HPDE6-E6E7 (cell line): ENCODE measurements around the gene PPP1R14C.
"Not testable (repeated sequence)": the region's sequence is repeated elsewhere in the genome, so short reads cannot be mapped to it uniquely, and the experiment has no call there.

Source experiments
- DNase-seq: peaks from one replicate; pipeline ENCODE4 v3.0.0; 2011; ENCODE audit warnings: missing footprints; ENCODE audit errors: extremely low spot score

The PPP1R14C gene

DNA sequence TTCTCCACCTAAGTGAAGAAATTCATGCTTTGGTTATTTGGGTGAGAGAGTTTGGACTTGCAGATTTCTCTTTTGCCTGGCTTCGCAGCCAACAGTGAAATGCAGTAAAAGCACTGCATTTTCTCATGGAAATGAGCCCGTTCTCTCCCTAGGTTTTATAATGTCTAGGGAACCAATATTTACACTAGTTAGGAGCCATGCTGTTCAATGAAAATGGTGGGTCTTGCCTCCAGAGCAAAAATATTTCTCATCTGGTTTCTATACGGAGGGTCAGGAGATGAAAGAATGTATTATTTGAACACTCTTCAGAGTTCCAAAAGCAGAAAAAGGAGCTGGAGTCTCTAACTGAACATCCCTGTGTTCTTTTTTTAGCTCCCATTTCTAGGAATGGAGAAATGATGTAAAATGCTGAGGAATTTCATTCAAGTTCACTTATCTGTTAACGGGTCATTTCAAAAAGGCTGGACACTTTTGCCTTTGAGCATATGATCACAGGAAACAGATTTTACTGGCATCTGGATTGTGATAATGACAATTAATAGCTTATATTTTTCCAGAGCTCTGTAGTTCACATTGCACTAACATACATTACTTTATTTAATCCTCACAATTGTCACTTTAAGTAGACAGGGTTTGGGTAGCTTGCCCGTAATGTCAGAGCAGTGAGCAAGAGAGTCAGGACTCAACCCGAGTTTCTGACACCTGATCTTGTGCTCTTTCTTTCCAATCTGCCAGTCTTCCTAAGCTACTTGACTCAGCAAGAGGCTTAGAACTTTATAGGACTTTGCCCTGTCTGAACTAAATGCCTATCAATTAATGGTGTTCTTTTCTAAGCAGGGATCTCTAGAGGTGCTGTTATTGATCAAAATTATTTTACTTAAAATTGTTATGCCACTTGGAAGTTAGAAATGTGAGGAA, 78.0 kb downstream of the PPP1R14C start:
- no peak for DNase-seq

DNA sequence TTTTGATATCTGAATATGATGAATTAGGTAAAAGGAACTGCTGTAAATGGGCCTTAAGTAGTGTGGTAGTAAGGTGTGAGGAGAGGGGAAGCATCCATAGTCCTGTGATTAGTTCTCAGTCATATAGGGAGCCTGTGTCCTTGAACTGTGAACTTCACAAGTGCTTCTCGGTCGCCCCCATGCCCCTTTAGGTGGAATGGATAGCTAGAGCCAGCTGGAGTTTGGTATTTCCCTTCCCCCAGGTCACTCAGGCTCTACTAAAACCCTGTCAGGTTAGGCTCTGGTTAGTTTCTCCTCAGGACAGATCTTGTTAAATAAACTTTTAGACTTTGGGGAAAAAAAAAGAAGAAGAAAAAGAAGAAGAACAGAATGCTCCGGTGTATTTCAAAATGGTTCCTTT, 82.0 kb downstream of the PPP1R14C start:
- DNase-seq: no peak

DNA sequence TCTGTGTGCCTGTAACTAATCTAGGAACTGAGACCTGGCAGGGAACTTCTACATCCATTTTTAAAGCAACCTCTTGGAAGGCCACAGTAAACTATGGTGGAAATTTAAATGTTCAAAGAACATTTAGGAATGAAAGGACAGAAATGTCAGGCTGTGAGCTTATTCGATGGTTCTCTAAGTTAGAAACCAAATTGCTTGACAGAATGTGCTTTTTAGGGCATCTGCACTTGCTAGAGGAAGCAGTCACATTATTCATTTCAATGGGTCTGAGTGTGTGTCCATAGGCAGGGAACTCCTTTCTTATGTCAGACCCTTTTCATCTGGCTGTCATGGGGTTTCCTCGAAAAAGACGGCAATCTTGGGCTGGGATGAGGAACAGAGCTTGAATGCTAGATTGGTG, 84.4 kb downstream of the PPP1R14C start:
- DNase-seq: no peak

DNA sequence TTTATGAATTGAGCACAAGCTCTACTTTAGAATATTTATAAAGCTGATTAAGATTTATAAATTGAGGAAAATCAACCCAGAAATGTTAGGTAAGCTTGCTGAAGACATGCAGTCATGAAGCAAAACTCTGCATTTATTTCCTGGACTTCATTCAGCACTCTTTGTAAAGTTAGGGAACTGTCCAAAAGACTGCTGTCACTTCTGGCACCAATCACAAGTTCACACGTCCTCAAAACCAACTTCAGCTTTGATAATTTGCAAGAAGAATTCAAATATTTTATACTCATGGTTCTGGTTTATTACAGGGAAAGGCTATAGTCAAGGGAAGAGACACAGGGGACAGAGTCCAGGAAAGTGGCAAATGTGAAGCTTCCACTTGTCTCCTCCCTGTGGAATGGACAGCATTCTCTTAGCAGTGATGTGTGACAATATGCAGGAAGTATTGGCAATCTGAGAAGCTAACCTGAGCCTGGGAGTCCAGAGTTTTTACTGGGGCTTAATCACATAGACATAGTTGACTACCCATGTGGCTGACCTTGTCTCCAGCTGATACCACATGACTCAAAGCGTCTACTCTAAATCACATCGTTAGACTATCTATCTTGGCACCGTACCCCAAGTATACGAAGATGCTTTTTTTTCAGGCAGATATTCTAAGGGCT, 85.4 kb downstream of the PPP1R14C start:
- DNase-seq: no peak

DNA sequence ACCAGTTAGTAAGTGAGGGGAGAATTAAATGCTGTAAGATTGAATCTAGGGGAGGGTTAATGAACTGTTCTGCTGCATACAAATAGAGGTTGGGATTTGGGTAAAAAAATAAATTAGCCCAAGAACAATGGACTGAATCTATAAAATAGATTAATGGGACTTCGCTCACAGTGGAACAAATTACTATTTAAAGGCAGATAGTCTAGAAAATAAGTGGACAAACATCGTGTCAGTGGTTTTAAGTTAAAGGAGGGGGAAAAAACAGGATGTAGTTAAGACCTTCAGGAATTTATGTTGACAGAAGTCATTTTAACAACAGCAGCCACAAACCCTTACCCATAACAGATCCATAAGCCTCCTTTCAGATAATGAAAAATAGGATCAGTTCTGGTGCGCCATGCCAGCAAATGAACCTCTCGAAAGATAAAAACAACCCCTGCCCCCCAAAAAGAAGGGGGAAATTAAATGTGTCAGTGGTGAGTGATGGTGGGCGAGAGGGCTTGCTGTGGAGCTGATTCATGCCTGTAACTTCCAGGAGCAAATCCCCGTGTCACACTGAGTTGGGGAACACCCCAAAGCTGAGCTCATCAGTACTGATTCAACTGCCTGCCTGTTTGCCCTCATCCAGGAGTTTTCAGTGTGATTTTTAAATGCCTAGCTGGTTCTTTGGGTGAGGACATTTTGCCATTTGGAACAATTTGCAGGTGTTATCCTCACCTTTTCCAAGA, 86.8 kb downstream of the PPP1R14C start:
- DNase-seq: peak; percentile 57

DNA sequence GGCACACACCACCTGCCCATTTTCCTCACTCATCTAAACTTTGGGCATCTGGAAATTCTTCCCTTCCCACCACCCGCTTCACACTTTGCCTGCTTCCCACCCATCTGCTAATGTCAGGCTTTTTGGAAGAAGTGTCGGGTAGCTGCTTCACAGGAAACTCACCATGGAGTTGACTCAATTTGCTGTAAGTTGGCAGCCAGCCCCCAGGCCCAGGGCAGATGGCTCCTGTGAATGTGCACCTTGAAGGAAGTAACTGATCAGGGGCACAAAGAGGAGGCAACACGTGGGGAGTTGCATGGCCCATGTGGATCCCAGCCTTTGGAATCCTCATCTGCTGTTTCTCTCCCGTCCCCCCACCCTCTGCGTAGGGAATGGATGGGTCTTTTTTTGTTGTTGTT, 87.3 kb downstream of the PPP1R14C start:
- no peak for DNase-seq

DNA sequence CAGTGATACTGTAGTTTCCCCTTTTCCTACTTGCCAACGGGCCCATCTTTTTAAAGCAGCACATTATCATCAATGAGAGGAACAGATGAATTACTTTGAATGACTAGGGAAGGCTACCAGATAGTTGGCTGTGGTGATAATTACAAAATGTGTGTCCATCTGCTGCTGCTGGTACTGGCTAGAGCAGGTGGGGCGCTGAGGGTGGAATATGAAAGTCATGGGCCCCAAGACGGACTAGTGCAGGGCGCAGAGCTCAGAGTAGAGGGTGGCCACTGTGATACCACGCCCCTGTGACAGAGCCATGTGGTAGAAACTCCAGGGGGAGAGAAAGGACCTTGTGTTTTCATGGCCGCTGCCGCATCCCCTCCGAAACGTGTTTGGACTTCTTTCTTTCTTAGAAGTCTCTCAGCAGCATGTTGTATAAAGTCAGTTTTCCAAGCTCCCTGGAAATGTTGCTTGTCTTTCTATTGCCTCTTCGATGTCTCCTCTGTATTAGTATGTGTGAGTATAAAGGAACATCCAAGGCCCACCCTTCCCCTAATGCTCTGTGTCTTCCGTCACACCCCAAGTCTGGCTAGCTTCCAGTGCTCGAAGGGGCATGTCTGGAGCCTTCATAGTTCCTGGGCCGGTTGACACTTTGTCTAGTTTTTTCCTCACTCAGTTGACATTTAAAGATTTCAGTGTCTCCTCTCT, 88.1 kb downstream of the PPP1R14C start:
- DNase-seq: no peak

DNA sequence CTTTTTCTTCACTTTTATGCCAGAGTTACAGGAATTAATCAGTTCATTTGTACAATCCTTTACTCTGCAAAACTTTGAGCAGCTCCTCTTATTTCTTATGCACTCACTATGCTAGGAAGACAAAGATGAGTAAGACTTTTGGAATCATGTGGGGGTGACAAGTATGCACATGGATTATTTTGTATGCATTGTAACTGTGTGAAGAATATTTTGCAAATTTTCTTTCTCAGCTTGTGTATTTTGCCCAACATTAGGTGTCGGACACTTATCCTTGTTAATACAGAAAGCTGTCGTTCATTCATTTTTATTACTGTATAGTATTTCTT, 88.6 kb downstream of the PPP1R14C start:
- no peak for DNase-seq

DNA sequence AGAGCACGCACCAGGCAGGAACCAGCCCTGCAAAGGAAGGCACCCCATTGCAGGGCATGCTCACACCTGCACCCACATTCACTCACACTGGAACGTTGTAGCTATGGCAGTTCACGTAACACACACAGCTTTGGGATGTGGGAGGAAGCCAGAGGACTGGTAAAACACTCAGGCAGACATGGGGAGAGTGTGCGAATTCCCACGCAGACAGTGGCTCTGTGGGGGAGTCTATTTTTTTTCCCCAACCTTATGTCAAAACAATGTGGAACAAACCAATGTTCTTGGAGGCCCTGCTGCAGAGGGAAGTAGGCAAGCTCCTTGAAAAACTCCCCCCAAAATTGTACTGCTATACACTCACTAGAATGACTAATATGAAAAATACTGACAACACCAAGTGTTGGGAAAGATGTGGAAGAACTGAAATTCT, 91.0 kb downstream of the PPP1R14C start:
- DNase-seq: no peak

DNA sequence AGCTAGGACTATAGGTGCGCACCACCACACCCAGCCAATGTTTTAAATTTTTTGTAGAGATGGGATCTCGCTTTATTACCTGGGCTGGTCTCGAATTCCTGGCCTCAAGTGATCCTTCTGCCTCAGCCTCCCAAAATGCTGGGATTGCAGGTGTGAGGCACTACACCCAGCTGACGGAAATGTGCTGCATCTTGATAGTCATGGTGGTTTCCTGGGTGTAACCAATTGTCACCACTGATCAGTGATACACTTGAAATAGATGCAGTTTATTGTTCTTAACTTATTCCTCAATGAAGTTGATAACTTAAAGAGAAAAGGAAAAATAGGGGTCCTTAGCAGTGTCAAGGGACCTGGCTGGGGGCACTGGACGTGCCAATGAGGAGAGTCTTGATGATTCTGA, 92.4 kb downstream of the PPP1R14C start:
- DNase-seq: no peak

DNA sequence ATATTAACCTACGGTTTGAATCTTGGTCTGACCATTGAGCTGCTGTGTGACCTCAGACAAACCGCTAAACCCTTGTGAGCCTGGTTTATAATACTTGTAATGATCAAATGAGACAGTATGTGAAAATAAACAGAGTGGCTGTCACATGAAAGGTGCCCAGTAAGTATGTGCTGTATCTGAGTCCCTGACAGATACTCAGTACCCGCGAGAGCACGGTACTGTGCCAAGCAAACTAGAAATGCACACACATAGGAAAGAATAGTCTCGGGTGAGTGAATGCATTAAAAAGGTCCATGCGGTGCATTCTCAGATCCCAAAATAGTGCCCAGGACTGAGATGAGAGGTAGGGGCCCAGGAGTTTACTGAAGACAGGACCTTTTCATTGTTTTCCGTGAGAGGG, 93.3 kb downstream of the PPP1R14C start:
- DNase-seq: no peak

DNA sequence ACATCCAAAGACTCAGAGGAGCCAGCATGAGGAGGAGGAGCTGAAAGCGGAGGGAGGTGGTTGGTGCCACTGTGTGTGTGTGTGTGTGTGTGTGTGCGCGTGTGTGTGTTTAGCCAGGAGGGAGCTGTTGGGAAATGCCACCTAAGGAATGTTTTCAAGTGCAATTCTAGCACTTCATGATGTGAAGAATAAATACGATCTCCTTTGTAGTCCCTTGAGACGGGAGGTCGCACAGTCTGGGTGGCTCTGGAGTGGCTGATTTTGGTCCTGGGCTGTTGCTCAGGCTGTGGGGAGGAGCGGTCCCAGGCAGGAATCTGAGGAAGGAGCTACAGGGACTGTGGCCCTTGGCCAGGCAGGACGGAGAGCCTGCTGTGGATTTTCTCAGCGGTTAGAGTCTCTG, 93.7 kb downstream of the PPP1R14C start:
- DNase-seq: no peak

DNA sequence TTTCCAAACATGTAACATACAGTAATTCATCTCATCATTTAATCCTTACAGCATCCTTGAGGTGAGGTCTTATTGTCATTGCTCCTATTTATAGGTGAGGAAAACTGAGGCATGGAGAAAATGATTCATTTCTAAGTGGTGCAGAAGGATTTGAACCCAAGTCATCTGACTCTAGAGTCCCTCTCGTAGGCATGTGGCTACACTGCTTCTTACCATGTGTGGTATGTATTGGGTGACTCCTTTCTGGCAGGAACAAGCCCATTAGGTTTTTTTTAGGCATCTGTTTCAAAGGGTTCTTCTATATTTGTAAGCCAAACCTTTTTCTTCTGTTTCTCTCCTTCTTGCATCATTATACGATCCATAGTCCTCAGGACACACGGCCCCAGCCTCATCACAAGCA, 94.8 kb downstream of the PPP1R14C start:
- no peak for DNase-seq

DNA sequence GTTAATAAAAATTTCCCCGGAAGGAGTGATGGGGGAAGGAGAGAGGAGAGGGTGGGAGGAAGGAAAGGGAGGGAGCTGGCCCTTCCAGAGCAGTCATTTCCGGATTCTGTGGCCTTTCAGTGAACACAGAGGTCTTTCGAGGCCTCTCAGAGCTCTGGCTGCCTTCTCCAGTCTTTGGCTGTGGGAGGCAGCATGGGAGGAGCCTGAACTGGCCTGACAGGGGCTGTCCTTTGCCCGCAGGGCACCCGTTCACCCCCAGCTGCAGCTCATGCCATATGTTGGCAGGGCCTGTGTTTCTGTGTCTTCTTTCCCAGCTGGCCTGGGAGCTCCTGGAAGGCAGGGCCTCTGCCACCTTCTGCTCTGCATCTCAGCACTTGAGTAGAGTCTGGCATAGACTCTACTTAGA, 95.5 kb downstream of the PPP1R14C start:
- no peak for DNase-seq

DNA sequence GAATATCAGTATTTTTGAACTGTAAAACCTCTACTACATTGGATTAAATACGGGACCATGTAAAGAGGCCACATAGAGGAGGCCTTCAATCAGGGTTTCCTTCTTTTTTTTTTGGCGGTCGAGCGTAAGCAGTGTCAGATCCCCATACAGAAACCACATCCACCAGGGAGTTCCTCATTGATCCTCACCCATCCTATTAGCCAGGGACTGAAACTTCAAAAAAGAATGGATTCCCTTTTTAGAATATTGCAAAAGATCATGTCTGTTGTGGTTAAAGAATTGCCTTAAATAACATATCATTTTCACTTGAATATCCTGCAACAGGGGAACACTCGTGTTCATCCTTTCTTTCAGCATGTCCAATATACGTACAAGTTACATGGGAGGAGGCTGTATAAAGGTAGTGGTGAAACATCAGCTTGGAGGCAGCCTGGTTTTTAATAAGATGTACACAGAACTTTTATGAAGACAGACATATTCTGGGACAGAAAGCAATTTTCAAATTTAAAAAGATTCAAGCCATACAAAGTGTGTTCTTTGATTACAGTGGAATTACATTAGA, 96.1 kb downstream of the PPP1R14C start:
- DNase-seq: no peak

DNA sequence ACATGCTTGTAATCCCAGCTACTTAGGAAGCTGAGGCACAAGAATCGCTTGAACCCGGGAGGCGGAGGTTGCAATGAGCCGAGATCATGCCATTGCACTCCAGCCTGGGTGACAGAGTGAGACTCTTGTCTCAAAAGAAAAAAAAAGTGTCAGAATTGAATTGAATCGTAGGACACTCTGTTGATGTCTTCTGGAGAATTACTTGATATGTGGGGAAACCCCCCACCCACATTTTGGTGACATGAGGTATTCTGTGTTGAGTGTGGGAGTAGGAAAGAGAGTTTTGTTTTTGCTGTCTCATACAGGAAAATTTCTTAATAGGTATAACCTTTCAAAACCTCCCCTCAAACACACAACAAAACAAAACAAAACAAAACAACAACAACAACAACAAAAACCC, 98.9 kb downstream of the PPP1R14C start:
- not testable (repeated sequence) for DNase-seq

DNA sequence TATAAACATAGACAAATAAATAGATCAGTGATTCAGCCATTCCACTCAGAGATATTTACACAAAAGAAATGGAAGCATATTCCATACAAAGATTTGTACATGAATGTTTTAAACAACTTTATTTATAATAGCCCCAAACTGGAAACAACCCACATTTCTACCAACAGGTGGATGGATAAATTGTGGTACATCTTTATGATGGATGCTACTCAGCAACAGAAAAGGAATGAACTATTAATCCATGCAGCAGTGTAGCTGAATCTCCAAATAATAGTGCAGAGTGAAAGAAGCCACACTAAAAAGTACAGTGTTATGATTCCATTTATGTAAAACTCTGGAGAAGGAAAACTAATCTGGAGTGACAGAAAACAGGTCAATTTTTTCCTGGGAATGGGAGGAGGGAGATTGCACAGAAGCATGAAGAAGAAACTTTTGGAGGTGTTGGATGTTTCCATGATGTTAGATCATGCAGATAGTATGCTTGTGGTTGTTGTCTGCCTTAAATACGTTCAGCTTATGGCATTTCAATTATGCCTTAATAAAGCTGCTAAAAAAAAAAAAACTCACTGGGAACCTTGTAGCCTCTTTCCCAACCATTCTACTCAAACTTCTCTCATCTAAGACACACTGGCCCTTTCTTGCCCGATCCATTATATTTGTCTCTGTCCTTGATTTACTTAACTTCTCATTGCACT, 100.9 kb downstream of the PPP1R14C start:
- no peak for DNase-seq

DNA sequence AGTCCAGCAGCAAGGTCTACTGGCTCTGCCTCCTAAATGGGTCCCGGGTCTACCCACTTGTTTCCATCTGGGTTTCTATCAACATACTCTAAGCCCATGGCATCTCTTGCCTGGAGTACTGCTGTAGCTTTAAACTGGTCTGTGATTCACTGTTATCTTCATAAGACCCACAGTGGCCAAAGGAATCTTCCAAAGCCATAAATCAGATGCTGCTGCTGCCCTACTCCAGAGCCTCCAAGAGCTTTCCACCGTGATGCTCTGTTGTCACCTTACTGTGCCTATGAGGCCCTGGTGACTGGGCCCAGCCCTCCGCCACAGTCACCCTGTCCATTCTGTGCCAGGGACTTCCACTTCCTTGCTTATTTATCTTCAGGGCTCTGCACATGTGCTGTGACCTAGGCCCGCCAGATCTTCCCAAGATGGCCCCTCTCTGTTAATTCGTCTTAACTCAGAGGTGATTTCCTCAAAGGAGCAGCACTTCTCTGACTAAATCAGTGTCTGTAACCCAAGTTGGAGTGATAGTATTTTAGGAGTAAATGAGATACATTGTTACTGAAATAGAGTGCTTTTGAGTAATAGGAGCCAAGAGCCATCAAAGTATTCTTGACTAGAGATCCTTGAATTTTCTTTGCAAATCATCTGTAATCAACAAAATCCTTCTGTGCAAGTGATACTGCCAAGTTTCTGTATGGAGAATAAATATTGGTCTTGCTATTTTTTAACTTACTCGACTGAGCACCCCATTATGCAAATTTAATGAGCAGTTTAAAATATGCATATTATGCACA, 102.5 kb downstream of the PPP1R14C start:
- no peak for DNase-seq

DNA sequence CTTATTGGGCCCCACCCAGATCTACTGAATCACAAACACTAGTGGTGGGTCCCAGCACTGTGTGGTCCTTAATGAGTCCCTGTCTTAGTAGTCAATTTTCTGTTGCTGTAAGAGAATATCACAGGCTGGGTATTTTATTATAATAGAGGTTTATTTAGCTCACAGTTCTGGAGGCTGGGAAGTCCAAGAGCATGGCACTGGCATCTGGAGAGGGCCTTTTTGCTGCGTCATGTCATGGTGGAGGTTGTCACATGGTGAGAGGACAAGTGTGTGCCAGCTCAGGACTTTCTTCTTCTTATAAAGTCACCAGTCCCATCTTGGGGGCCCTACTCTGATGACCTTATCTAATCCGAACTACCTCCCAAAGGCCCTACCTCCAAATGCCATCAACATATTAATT, 105.0 kb downstream of the PPP1R14C start:
- DNase-seq: no peak

DNA sequence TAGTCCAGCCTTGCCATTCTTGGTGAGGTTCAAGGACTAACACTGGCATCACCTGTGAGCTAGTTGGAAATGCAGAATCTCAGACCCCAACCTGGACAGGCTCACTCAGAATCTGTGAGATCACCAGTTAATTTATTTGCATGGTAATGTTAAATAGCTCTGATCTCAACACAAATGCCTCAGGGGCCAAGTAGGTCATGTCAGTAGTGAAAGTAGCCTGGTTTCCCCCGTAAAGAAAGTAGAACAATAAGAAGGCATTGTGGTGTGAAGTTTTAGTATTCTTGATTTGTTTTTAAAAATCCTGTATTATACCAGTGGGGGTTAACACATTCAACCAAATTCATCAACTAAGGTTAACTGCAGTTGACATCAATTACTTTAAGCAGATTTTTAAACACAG, 105.5 kb downstream of the PPP1R14C start:
- DNase-seq: no peak
